GDM1 (cell line): ENCODE measurements around the gene DHX57.

Source experiments
- DNase-seq: peaks from one replicate; lab custom pipeline; 2025; lab: John Stamatoyannopoulos, UW

The DHX57 gene, protein sequence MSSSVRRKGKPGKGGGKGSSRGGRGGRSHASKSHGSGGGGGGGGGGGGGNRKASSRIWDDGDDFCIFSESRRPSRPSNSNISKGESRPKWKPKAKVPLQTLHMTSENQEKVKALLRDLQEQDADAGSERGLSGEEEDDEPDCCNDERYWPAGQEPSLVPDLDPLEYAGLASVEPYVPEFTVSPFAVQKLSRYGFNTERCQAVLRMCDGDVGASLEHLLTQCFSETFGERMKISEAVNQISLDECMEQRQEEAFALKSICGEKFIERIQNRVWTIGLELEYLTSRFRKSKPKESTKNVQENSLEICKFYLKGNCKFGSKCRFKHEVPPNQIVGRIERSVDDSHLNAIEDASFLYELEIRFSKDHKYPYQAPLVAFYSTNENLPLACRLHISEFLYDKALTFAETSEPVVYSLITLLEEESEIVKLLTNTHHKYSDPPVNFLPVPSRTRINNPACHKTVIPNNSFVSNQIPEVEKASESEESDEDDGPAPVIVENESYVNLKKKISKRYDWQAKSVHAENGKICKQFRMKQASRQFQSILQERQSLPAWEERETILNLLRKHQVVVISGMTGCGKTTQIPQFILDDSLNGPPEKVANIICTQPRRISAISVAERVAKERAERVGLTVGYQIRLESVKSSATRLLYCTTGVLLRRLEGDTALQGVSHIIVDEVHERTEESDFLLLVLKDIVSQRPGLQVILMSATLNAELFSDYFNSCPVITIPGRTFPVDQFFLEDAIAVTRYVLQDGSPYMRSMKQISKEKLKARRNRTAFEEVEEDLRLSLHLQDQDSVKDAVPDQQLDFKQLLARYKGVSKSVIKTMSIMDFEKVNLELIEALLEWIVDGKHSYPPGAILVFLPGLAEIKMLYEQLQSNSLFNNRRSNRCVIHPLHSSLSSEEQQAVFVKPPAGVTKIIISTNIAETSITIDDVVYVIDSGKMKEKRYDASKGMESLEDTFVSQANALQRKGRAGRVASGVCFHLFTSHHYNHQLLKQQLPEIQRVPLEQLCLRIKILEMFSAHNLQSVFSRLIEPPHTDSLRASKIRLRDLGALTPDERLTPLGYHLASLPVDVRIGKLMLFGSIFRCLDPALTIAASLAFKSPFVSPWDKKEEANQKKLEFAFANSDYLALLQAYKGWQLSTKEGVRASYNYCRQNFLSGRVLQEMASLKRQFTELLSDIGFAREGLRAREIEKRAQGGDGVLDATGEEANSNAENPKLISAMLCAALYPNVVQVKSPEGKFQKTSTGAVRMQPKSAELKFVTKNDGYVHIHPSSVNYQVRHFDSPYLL (N-terminal part only)

DNA sequence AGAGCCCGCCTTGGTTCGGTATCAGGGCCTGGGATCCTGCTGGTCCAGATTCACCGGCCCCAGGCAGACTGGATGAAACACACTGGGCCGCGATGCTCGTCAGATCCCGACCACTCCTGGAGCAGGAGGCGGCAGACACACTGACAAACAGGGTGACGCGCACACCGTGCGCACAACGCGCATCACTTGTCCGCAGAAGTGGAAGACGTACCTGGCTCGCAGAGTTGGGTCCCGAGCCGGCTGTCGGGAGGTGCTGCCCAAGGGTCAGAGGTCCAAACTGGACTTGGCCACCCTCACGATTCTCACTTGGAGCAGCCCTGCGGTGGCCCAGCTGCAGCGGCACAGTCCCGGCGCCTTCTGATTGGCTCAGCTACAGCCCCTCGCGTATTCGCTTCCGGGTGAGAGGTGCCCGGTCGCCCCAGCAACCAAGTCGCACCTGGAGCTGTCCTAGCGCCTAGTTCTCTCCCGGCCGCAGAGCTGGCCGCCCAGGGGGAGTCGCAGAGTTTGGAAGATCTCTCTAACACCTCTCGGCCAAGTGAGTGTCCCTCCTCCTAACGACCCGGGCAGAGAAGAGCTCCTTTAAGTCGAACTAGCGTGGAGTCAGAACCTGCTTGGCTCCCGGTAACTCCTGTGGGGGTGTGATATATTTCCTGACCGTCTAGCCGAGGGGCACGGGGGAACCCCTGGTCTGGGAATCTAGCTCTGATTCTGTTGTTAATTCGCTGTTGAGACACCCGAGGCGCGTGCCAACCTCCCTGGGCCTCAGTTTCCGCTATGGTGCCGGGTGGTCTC is at the start of gene DHX57, which contains the start of gene MORN2:
TSS of gene DHX57 (minus strand) at position 359 of the 792 bp plus-strand sequence. CDS start 7,529 bp downstream, outside the sequence.
TSS of gene MORN2 (plus strand) at position 401 of the 792 bp plus-strand sequence.
- peak; percentile 51 for DNase-seq

DNA sequence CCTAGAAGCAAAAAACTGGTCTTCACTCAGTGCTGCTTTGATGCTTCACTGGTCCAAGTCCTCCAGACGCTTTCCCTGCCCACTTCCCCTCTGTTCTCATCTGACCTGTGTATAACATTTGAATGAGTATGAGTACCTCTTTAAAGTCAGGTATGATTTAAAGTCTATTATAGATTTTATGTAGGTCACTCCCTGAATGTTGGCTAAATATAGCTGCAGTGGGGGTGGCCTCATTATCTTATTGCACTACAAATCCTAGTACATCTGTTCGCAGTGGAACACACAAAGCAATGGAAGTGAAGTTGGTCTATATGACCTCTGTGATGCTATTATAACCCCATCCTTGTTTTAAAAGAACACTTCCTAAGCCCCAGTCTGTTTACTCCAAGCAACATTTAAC is 47.2 kb upstream of the DHX57 start:
- DNase-seq = no peak

DNA sequence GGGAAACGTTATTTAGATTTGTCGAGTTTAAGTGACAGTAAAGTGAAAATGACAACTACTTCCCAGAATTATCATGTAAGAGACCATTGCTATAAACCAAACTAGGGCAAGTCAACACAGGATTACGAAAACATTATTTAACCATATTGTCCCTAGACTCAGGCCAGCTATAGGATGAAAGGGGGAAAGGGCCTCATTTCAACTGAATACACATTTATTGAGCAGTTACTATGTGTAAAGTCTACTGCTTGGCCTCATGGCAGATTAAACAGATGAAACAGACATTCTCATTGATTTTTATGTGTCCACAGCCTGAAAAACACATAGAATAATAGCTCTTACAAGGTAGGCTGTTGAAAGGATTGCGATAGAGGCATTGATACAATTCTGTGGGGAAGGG is 46.7 kb upstream of the DHX57 start:
- no peak for DNase-seq

DNA sequence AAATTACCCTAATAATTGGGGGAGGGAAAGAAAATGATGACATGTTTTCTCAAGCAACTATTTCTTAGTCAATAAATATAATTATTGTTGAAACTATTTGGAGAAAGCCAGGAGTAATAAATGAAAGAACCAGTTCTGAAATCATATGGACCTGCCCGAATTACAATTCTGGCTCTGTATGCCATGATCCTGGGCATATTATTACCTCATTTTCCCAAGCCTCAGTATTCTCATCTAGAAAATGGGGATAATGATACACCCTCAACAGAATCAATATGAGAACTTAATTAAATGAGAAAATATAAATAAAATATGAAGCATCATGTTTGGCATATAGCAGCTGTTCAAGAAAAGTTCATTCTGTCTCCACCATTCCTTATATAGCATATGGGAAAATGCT is 36.9 kb upstream of the DHX57 start:
- DNase-seq = no peak

DNA sequence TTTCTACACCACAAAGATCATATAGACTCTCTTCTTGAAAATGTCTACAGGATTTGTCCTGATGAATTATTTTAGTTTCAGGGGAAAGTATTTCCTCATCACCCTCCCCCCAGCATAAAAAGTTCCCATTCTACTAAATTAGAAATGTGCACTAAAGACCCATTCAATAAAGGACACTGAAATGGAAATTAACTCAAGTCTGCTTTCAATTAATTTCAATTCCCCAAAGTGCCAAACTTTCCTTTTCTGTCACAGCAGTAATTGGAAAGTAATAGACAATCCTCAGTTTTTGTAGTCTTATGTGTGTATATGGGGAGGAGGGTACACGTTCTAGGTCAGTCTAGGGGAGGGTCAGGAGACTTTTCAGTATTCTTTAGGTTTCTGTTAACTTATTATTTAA is 35.5 kb upstream of the DHX57 start:
- DNase-seq = no peak

DNA sequence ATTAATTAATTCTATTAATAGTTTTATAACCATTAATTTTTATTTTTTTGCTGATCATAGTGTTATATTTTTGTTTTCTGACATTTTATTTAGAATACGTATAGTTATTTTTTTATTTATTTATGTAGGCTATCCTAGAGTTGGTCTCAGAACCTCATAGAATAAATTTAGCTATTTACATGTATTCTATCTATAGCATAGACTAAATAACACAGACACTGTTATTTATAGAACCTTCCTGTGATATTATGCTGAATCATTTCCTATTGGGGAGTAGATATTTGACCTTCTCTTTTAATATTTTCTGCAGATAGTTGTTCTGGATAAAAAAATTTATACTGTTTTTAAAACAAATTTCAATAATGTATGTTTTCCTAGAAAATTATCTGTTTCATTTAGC is 34.1 kb upstream of the DHX57 start:
- no peak for DNase-seq

DNA sequence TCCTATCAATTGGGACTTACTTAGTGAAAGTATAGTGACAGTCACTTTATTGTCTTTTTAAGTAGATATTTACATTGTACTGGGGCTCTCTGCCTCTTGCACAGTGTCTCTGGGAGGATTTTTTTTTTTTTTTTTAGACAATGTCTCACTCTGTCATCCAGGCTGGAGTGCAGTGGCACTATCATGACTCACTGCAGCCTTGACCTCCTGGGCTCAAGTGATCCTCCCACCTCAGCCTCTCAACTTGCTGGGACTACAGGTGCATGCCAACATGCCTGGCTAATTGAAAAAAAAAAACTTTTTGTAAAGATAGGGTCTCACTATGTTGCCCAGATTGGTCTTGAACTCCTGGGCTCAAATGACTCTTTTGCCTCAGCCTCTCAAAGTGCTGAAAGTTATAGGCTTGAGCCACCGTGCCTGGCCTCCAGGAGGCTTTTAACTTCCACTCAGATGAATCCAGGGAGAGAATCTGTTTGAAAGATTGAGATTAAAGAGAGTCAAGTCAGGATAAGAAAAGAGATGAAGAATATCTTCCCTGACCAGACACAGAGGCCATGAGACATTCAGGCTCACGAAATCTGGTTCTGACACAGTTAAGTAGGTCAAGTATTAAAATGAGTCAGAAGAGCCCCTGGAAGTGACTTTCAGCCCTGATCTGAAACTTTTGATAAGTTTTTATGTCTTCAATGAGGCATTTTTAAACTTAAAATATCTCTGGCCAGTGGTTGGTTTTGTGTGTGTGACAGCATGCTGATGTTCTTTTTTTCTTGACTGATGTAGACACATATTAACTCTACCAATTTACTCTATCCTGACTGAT is 32.2 kb upstream of the DHX57 start:
- no peak for DNase-seq

DNA sequence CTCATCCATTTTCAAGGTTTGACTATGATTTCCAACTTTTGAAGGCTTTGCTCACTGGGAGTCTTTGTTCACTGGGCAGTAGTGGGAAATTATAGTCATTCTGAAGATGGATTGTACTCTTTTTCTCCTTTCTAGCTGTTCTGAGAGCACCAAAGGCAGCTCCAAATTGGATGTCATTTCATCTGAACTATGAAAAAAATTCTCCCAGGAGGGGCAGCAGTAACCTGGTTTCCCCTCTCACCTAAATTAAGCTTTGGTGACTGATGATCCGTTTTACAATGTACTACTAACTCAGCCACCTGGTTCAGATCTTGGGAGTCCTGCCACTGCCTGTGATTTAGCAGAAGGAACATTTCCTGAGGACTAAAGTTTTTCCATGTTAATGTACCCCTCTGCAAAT is 31.5 kb upstream of the DHX57 start:
- DNase-seq = no peak

DNA sequence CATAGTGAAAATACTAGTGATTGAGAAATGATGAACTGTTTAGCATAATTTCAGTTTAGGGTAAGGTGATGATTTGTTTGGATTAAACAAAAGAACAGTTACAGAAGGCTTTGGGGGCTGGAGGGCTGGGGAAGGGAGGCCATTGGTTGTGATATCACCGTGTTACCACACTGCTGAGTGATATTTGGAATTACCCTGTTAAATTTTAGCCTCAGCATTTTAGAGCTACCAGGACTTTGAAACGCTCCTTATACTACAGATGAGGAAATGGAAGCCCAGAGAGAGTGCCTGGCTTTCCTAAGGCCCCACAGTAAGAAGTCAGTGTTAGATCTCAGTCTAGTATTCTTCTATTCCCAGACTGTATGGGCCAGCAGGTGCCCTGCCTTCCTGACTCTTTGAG is 29.5 kb upstream of the DHX57 start:
- DNase-seq = no peak

DNA sequence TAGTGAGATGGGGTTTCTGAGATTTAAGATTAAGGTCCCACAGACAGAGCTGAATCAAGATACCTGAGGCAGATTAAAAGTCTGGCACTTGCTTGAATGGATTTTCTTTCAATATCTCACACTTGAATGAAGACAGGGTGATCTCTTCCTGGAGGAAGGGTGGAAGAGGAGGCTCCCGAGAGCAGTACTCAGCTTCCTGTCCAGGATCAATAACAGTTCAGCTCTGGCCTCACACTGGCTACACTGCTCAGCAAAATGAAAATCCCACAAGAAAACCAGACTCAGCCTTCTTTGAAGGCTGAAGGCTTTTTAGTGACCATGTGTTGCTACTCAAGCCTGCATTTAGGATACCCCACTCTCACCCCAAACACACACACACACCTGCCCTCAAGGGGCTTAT is 25.0 kb upstream of the DHX57 start:
- DNase-seq = no peak

DNA sequence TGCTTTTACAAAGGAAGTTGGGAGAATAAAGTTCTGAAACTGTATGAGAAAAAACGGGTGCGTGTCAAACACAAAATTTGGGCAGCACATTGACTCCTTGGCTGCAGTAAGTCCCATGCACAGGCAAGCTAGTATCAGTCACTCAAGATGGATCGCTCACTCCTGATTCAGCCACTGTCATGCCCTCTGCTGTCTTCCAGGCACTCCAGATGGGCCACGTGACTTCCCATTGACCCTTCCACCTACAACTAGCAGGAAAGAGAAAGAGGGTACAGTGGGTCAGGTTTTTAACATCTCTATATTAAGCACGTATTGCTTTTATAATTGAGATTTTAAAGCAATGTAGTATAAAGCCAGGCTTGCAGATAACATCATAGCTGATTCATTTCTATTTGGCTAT is 22.5 kb upstream of the DHX57 start:
- no peak for DNase-seq

DNA sequence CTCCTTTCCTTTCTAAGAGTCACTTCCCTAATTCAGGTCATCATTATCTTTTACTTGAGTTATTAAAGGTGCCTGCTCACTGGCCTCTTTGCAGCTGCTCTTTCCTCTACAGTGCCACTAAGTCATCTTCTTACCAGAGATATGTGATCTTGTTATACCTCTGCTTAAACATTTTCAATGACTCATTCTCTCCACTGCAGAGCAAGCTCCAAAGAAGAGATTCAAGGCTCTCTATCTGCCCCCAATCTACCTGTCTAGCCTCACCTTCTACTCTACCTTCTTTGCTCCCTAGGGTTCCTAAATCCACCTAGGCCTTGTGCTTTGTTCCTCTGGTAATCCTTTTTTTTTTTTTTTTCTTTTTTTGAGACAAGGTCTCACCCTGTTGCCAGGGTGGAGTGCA is 17.1 kb upstream of the DHX57 start:
- no peak for DNase-seq

DNA sequence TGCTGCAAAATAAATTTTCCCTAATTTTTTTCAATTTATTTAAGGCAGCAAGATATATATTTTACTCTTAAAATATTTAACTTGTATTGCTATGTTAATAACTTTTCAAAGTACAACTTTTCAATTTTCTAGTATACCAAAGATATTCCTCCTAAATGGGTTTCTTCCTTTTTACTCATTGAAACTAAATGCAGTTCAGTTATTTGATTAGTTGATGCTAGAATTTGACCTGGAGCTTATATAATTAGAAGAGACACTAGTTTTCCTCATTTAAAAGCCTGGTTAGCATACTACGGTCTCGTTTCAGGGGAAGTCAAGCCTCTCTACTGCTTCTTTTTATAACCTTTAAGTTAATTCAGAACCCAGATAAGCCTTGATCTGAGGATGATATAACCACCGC is 13.8 kb upstream of the DHX57 start, which contains the start of gene ARHGEF33:
TSS of gene ARHGEF33 (plus strand) at position 301 of the 400 bp plus-strand sequence. CDS start 29,573 bp downstream, outside the sequence.
- no peak for DNase-seq

DNA sequence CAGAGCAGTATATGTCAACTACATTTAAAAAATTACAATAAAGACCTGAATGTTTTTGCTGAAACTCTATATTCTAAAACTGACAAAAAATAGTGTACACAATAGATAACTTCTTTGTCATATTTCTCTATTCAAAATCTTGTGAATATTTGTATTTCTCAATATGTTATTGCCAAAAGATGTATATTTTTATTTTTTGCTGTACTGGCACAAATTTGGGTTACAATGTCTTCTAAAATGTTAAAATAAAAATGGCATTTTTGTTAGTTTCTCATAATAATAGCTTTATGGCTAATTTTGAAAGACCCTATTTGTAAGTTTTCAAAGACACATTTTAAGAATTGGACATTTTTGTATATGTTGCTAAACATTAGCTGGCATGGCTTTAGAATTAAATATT is 13.3 kb upstream of the DHX57 start:
- DNase-seq = no peak

DNA sequence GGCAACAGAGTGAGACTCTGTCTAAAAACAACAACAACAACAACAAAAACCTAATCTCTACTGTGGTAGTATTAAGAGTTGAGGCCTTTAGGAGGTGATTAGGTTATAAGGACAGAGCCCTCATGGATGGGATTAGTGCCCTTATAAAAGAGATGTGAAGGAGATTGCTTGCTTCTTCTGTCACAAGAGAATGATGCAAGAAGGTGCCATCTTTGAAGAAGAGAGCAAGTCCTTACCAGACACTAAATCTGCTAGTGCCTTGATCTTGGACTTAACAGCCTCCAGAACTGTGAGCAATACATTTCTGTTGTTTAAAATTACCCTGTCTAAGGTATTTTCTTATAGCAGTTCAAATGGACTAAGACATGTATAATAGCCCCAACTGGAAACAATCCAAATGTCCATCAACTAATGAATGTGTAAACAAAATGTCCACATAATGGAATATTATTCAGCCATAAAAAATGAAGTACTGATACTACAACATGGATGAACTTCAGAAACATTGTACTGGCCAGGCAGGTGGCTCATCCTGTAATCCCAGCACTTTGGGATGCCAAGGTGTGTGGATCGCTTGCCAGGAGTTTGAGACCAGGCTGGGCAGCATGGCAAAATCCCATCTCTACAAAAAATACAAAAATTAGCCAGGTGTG is 12.3 kb upstream of the DHX57 start:
- no peak for DNase-seq

DNA sequence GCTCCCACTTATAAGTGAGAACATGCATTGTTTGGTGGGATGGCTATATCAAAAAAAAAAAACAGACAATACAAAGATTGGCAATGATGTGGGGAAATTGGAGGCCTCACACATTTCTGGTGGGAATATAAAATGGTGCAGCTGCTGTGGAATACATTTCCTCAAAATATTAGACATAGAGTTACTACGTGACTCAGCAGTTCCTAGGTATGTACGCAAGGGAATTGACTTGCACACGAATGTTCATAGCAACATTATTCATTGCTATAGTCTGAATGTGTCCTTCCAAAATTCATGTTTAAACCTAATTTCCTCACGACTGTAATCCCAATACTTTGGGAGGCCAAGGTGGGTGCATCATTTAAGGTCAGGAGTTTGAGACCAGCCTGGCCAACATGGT is 11.6 kb upstream of the DHX57 start:
- no peak for DNase-seq

DNA sequence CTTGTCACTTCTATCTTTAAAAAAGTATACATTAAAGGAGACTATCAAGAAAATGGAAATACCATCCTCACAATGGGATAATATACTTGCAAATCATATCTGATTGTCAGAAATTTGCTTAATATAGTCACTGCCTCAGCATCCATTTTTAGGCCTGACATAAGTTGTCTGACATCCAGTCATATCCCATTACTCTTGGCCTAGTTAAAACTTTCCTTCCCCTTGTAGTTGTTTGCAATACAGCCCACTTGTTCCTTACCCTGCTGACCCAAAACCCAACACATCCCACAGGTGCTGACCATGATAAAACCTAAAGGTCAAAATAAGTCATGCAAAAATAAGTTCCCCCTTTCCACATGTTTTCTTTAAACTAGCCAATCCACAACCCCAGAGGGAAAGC is 10.3 kb upstream of the DHX57 start:
- DNase-seq = no peak

DNA sequence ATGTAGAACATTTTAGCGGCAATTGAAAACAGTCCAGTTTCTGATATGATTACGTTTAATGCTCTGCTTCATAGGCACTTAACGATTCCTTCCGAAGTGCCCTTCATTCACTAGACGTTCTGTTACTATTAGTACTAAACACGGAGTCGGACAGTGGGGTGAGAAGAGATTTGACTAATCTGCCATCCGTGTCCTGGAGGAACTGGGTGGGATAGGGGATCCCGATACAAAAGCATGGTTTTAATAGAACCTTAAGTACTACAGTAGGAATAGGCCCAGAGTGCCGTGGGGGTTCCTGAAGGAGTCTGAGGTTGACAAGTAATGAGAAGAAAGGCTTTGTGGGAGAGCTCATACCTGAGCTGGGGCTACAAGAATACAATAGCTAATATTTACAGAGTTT is 673 bp upstream of the DHX57 start:
- no peak for DNase-seq

DNA sequence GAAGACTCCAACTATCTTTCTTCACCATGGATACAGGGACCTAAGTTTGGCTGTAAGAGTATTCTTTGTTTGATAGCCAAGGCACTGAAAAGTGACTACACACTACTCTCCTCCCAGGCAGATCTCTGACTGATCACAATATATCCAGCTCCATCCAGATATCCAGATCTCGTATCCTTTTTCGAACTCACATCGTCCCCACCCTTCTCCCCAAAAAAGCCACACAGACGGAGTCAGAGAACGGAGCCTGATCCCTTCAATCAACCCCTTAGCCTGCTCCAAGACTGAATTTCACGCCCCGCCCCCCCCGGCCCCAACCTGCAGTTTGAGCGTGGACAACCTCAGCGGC is 533 bp downstream of the DHX57 start:
- DNase-seq = no peak

DNA sequence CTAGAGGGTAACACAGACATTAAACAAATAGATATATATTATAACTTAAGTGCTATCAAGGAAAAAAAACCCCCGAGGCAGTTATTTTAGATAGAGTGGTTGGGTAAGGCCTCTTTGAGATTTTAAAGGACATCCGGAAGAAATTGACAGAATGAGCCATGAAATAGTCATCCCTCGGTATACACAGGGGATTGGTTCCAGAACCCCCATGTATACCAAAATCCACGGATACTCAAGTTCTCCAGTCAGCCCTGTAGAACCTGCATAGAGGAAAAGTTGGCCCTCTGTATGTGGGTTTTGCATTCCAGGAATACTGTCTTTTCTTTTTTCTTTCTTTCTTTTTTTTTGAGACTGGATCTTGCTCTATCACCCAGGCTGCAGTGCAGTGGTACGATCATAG is 2.0 kb downstream of the DHX57 start:
- DNase-seq = no peak
